ENCODE results near the gene ZNF436. TPM values are rescaled to one million over a fixed set of nuclear protein-coding genes. Genes with fewer than 3 reads are reported as not detected.

Gene ZNF436
- total and polyA plus RNA-seq, 11 donors = 3.1 to 29.8 (median 12.1) TPM

DNA sequence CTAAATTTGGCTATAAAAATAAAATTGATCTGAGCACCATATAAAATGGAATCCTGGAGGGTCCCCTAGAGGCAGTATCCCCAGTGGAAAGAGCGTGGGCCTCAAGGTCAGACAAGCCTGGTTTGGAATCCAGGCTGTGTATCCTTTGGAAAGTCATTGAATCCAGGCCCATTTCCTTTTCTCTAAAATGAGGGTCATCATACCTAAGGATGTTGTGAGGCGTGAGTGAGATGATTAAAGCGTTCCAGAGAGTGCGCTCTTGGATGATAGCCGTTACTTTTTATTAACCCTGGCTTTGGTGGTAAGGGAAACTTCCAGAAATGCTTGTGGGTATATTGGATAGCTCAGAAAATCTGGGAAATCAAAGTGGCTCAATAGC is 683 bp upstream of the ZNF436 start:
- Histone ChIP-seq H3K4me3 (peak overlapping the region in 10 of 12 donors; percentile 66 to 100 (median 90)), H3K36me3 (peaks cover 2 to 25% (median 19%) of the 10 kb centered on the region in 9 donors), H3K27me3 (no peaks in the 10 kb centered on the region), H3K4me1 (peaks cover 17 to 52% (median 40%) of the 10 kb centered on the region in 12 donors), H3K27ac (peak overlapping the region; percentile 94 to 100 (median 98)), H3K9me3 (peaks cover 0 to 15% (median 0%) of the 10 kb centered on the region in 12 donors)
- ATAC-seq (no peak), DNase-seq (no peak)
- intact Hi-C loops (cut with DNase I) = loop anchor here in 1 of 10 donors (2.0 kb wide), 1 partner anchor 24 kb away; no protein-coding TSS in a partner anchor
- TF ChIP-seq, protein P1, sequence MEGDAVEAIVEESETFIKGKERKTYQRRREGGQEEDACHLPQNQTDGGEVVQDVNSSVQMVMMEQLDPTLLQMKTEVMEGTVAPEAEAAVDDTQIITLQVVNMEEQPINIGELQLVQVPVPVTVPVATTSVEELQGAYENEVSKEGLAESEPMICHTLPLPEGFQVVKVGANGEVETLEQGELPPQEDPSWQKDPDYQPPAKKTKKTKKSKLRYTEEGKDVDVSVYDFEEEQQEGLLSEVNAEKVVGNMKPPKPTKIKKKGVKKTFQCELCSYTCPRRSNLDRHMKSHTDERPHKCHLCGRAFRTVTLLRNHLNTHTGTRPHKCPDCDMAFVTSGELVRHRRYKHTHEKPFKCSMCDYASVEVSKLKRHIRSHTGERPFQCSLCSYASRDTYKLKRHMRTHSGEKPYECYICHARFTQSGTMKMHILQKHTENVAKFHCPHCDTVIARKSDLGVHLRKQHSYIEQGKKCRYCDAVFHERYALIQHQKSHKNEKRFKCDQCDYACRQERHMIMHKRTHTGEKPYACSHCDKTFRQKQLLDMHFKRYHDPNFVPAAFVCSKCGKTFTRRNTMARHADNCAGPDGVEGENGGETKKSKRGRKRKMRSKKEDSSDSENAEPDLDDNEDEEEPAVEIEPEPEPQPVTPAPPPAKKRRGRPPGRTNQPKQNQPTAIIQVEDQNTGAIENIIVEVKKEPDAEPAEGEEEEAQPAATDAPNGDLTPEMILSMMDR (IDR thresholded peaks at IDR 0.05) = peak in 1 of 12 donors; percentile 7
- TF ChIP-seq POLR2A (IDR thresholded peaks at IDR 0.05) = no peak
- 6 to 16% (median 12%) methylated on average over 5 of the region's 5 CpGs for WGBS, 4 donors

GRCh38 chr1:23368562-23369334 is 888 bp downstream of the ZNF436 start:
- peak; percentile 21 to 92 for TF ChIP-seq POLR2A (IDR thresholded peaks at IDR 0.05)
- TF ChIP-seq, protein P1 (IDR thresholded peaks at IDR 0.05) = peak in 6 of 12 donors; percentile 7 to 37 (median 20)
- H3K27ac ChIP-seq = peak overlapping the region; percentile 94 to 100 (median 98)
- intact Hi-C loops (cut with DNase I) = loop anchor here in 8 of 10 donors (1.0 to 10.0 kb wide), 9 partner anchors 24 to 116 kb away; partner anchors contain the start of genes HNRNPR (in 6 of the 8) and ASAP3 (in 2 of the 8)
- H3K4me3 ChIP-seq = peak overlapping the region; percentile 66 to 100 (median 87)
- peaks cover 17 to 52% (median 40%) of the 10 kb centered on the region in 12 donors for H3K4me1 ChIP-seq
- H3K27me3 ChIP-seq = no peaks in the 10 kb centered on the region
- DNase-seq (peak; percentile 92 to 97 (median 94)), ATAC-seq (peak; percentile 84 to 90 (median 87))
- H3K36me3 ChIP-seq = peaks cover 2 to 41% (median 32%) of the 10 kb centered on the region in 9 donors
- WGBS, 4 donors = 0 to 1% (median 0%) methylated on average over 10 to 61 of the region's 61 CpGs
- peaks cover 0 to 31% (median 11%) of the 10 kb centered on the region in 12 donors for H3K9me3 ChIP-seq

DNA sequence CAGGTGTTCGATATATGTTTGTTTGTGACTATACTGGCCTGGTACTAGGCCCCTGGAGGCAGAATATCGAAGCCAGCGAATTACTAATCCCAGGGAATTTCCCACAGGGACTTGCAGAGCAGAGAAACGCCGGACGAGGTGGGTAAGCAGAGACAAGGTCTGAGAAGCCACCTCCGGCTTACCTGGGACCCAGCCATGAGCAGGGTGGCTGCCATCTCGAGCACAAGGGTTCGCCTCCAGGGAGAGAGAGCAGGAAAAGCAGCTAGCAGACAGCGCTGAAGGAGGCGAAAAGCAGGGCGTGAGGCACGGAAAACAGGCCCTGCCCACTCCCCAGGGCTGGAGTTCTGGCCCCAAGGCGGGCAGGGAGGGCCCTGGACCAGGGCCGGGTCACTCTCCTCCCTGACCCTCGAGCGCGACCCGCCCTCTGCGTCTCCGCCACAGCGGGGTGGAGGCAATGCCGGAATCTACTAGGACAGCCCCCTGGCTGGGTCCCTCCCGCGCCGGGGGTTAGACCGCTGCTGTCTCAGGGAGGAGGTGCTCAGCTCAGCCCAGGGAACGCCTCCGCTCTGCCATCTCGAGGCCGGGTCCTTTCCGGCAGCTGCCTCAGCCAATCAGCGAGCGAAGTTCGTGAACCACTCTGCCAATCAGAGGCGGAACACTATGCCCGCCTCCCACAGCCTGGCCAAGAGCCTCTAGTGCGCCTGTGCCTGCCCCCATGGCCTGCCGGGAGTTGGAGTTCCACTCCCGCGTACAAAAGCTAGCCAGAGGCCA is 1.7 kb downstream of the ZNF436 start:
- 2 to 4% (median 3%) methylated on average over 24 to 41 of the region's 41 CpGs for WGBS, 4 donors

More for the DNA sequence above, 1.7 kb downstream of the ZNF436 start:
- peak in 1 of 2 donors; percentile 78 for TF ChIP-seq POLR2A (IDR thresholded peaks at IDR 0.05)
- TF ChIP-seq, protein P1 (IDR thresholded peaks at IDR 0.05) = peak in 5 of 12 donors; percentile 13 to 44 (median 29)
- intact Hi-C loops (cut with DNase I) = loop anchor here in 8 of 10 donors (1.0 to 10.0 kb wide), 7 partner anchors 23 to 117 kb away; partner anchors contain the start of genes HNRNPR (in 6 of the 8) and ASAP3 (in 1 of the 8)
- Histone ChIP-seq H3K27me3 (no peaks in the 10 kb centered on the region), H3K36me3 (peaks cover 2 to 48% (median 39%) of the 10 kb centered on the region in 9 donors), H3K4me1 (peaks cover 17 to 50% (median 40%) of the 10 kb centered on the region in 12 donors), H3K4me3 (peak overlapping the region; percentile 66 to 100 (median 87)), H3K9me3 (peaks cover 0 to 39% (median 19%) of the 10 kb centered on the region in 12 donors), H3K27ac (peak overlapping the region; percentile 94 to 100 (median 98))
- DNase-seq (peak; percentile 99), ATAC-seq (peak; percentile 92 to 95 (median 94))
